Lung (tissue), 12 donors: ENCODE data around the gene MDFIC. TPM values are rescaled to one million over a fixed set of nuclear protein-coding genes. Genes with fewer than 3 reads are reported as not detected.

Experiments
- ATAC-seq: fragments of 200-7000 bp; cut with Tn5 transposase; one replicate; pipeline ENCODE4 v1.9.1; 2020; ENCODE audit warnings: moderate number of reproducible peaks; ENCODE audit not compliant: insufficient read depth, low FRiP score
- DNase-seq, 3 donors: peaks; one replicate each; pipeline ENCODE4 v3.0.0-alpha.2; 2013 to 2017
- H3K27ac ChIP-seq, 2 donors: one replicate each; pipeline ENCODE4 v1.5.1; 2013; ENCODE audit warnings: mild to moderate bottlenecking in 2 of 2, moderate library complexity in 2 of 2, control low read depth in 1 of 2, inconsistent platforms in 1 of 2, low read depth in 1 of 2, low read length in 1 of 2
- H3K27me3 ChIP-seq, 3 donors: one replicate each; pipeline ENCODE4 v1.5.1; 2013; ENCODE audit warnings: low read length in 2 of 3; ENCODE audit not compliant: control insufficient read depth in 3 of 3, insufficient read depth in 3 of 3
- H3K36me3 ChIP-seq, 4 donors: one replicate each; pipeline ENCODE4 v1.5.1; 2013; ENCODE audit warnings: low read length in 4 of 4, mild to moderate bottlenecking in 1 of 4, moderate library complexity in 1 of 4; ENCODE audit not compliant: control insufficient read depth in 4 of 4, insufficient read depth in 4 of 4
- H3K4me1 ChIP-seq, 5 donors: one replicate each; pipeline ENCODE4 v1.5.1; 2013; ENCODE audit warnings: low read length in 5 of 5, mild to moderate bottlenecking in 2 of 5, moderate library complexity in 1 of 5; ENCODE audit not compliant: control insufficient read depth in 5 of 5, insufficient read depth in 5 of 5
- H3K4me3 ChIP-seq: one replicate; pipeline ENCODE4 v1.5.1; 2013; ENCODE audit warnings: mild to moderate bottlenecking, control low read depth, moderate library complexity
- H3K9ac ChIP-seq, 2 donors: one replicate each; pipeline ENCODE4 v1.5.1; 2013; ENCODE audit warnings: low read length in 2 of 2, control low read depth in 1 of 2; ENCODE audit not compliant: insufficient read depth in 1 of 2
- H3K9me3 ChIP-seq, 4 donors: one replicate each; pipeline ENCODE4 v1.5.1; 2013; ENCODE audit warnings: low read length in 3 of 4, mild to moderate bottlenecking in 1 of 4, moderate library complexity in 1 of 4; ENCODE audit not compliant: control insufficient read depth in 4 of 4, insufficient read depth in 3 of 4
- CTCF ChIP-seq: IDR thresholded peaks from 2 replicates; pipeline ENCODE4 v1.5.1; 2012; ENCODE audit warnings: mild to moderate bottlenecking; ENCODE audit errors: control extremely low read depth, extremely low read depth
- WGBS, 2 donors: extraction: QIAGEN DNeasy Blood & Tissue Kit; methylation state at CpG; one replicate each; pipeline ENCODE4 v1.1.7; 2013; 5-methylcytosine and 5-hydroxymethylcytosine counted together
- polyA plus RNA-seq, 2 donors: library from polyadenylated mRNA; stranded (reverse); fragments of 200-250 nt; gene quantifications; one replicate each; pipeline ENCODE4 v1.2.1, GENCODE V29; 2013
- total RNA-seq, 2 donors: library from RNA; depleted of rRNA in 1 of 2; stranded (reverse); fragments of >200 nt in 1 of 2; gene quantifications; one replicate each; pipeline ENCODE4 v1.2.1, GENCODE V29; 2014 to 2021
- donor health status: control.
- donor health status: control.
- donor health status: Bipolar disorder and iron deficiency.
- donor health status: healthy.
- donor health status: DM: yes; HTN: yes; CAD: no.

Gene MDFIC
- total and polyA plus RNA-seq, 4 donors: 13.3 to 55.5 (median 25.5) TPM

- Histone ChIP-seq H3K27me3 (no peaks in the 10 kb centered on the region), H3K4me3 (no peak overlapping the region), H3K9me3 (no peaks in the 10 kb centered on the region), H3K27ac (no peak overlapping the region), H3K9ac (no peak overlapping the region), H3K36me3 (peaks cover 0 to 6% (median 3%) of the 10 kb centered on the region in 4 donors), H3K4me1 (peaks cover 0 to 3% (median 0%) of the 10 kb centered on the region in 5 donors)
- no peak for TF ChIP-seq CTCF
- no peak for ATAC-seq
- DNase-seq: no peak
- WGBS, 2 donors: 58 to 61% methylated on average over 4 of the region's 4 CpGs
Measured at GRCh38 chr7:115019882-115020605, 98.2 kb downstream of the MDFIC start.

GRCh38 chr7:115023219-115023618, 101.3 kb downstream of the MDFIC start:
- Histone ChIP-seq H3K27ac (no peak overlapping the region), H3K27me3 (no peaks in the 10 kb centered on the region)
- no peak for TF ChIP-seq CTCF

GRCh38 chr7:115024276-115024675, 102.4 kb downstream of the MDFIC start:
- TF ChIP-seq CTCF: no peak
- H3K4me3 ChIP-seq: no peak overlapping the region
- H3K4me1 ChIP-seq: peaks cover 0 to 3% (median 0%) of the 10 kb centered on the region in 5 donors
- no peak overlapping the region for H3K9ac ChIP-seq
- H3K9me3 ChIP-seq: no peaks in the 10 kb centered on the region
- no peak overlapping the region for H3K27ac ChIP-seq
- H3K36me3 ChIP-seq: no peaks in the 10 kb centered on the region
- no peaks in the 10 kb centered on the region for H3K27me3 ChIP-seq
- DNase-seq (no peak), ATAC-seq (no peak)
- 17 to 36% methylated on average over 3 of the region's 3 CpGs for WGBS, 2 donors

More at GRCh38 chr7:115023219-115023618, 101.3 kb downstream of the MDFIC start:
- ATAC-seq (no peak), DNase-seq (no peak)
- Histone ChIP-seq H3K4me3 (no peak overlapping the region), H3K36me3 (no peaks in the 10 kb centered on the region), H3K4me1 (peaks cover 0 to 3% (median 0%) of the 10 kb centered on the region in 5 donors), H3K9ac (no peak overlapping the region), H3K9me3 (no peaks in the 10 kb centered on the region)
- WGBS, 2 donors: 13 to 35% methylated on average over 6 of the region's 6 CpGs
